Activated naive CD8-positive, alpha-beta T cell (primary cell): ENCODE results near the gene LAMB4.

Source experiments
- H3K27ac Mint-ChIP-seq: one replicate; pipeline ENCODE4 v1.8.0; 2021; ENCODE audit warnings: mixed read lengths
- H3K27me3 Mint-ChIP-seq: one replicate; pipeline ENCODE4 v1.8.0; 2021; ENCODE audit warnings: mixed read lengths
- H3K36me3 Mint-ChIP-seq: one replicate; pipeline ENCODE4 v1.8.0; 2021; ENCODE audit warnings: mixed read lengths
- H3K4me1 Mint-ChIP-seq: one replicate; pipeline ENCODE4 v1.8.0; 2021; ENCODE audit warnings: low read depth, mixed read lengths
- H3K4me3 Mint-ChIP-seq: one replicate; pipeline ENCODE4 v1.8.0; 2021; ENCODE audit warnings: mild to moderate bottlenecking, mixed read lengths
- H3K9me3 Mint-ChIP-seq: one replicate; pipeline ENCODE4 v1.8.0; 2021; ENCODE audit warnings: low read depth, mixed read lengths

LAMB4 gene

DNA sequence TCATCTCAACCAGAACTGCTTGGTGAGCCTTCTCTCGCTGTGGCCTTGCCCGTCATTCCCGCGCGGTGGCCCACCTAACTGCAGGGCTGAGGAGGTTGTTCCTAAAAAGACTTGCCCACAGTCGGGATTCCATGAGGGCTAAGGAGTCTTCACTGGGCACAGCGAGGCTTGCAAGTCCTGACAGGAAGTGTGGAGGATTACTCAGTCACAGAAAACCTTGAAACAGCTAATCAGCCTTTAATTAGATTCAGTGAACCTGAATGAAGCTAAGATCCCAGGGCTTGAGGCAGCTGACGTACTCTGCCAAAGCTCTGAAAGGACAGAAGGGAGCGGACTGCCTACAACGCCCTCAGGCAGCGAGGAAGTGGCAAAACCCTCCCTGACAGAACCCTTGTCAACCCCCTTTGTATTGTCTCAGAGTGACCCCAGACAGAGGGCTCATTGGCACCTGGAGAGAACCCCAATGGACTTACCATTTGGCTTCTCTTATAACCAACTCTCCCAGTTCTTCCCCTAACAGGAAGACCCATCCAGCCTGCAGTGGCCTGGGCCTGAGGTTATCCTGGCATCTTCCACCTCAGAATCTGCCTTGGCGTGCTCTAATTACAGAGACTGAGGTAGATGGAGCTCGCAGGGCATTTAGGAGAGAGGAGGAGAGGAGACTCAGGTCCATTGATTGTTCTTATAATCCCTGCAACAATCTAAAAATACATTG, 2.5 kb upstream of the LAMB4 start:
- H3K4me1 Mint-ChIP-seq: peaks cover 18% of the 10 kb centered on the region
- H3K4me3 Mint-ChIP-seq: no peak overlapping the region
- H3K27ac Mint-ChIP-seq: no peak overlapping the region
- no peaks in the 10 kb centered on the region for H3K9me3 Mint-ChIP-seq
- H3K27me3 Mint-ChIP-seq: no peaks in the 10 kb centered on the region
- H3K36me3 Mint-ChIP-seq: no peaks in the 10 kb centered on the region

DNA sequence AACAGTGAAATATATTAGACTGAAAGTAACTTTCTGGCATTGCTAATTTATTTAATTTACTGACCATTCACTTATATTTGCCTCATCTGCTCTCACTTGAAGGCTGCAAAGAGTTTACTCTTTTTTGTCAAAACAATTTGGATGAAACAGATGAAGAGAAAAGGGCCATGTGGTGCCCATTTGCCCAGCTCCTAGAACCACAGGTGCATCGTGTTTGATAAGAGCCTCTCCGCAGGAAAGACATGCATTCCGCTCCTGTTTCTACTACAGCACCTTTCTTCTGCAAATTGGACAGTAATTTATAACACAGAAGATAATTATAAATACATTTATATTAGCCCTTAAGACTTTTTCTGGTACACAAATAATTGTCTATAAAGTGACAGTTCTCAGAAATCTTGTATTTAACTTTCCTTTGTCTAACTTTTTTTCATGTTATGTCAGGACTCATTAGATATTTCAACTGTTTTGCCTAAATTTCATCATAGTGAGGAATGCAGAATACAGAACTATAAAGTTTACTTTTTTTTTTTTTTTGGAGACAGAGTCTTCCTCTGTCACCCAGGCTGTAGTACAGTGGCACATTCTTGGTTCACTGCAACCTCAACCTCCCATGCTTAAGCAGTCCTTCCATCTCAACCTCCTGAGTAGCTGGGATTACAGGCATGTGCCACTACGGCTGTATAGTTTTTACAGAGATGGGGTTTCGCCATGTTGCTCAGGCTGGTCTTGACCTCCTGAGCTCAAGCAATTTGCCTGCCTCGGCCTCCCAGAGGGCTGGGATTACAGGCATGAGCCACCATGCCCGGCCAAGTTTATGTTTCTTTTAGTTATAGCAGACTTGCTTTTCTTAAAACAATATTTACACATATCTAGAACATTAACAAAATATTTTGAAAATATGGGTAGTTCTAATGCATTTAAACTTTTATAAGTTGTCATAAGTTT, 869 bp downstream of the LAMB4 start:
- no peaks in the 10 kb centered on the region for H3K36me3 Mint-ChIP-seq
- no peaks in the 10 kb centered on the region for H3K27me3 Mint-ChIP-seq
- no peaks in the 10 kb centered on the region for H3K4me1 Mint-ChIP-seq

DNA sequence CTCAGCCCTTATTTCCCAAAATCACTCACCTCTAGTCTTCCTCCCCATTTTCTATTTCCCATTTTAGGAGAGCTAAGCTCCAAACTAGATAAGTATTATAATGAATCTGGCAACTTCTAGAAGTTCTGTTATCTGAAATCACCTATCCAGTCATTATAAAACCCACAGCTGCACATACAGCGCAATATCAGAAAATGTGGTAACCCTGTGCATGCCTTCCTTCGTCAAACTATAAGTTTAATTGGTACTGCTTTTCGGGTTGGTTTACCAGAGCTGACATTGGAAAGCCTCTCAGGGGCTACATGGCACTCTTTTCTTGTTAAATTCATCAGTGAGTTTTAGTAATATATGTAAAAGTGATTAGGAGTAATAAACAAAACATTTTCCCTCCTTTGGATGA, 1.6 kb downstream of the LAMB4 start:
- H3K4me1 Mint-ChIP-seq: no peaks in the 10 kb centered on the region
- H3K27ac Mint-ChIP-seq: no peak overlapping the region
- H3K4me3 Mint-ChIP-seq: no peak overlapping the region
- no peaks in the 10 kb centered on the region for H3K36me3 Mint-ChIP-seq
- no peaks in the 10 kb centered on the region for H3K27me3 Mint-ChIP-seq
- H3K9me3 Mint-ChIP-seq: no peaks in the 10 kb centered on the region

More for the DNA sequence above, 869 bp downstream of the LAMB4 start:
- no peak overlapping the region for H3K27ac Mint-ChIP-seq
- no peaks in the 10 kb centered on the region for H3K9me3 Mint-ChIP-seq
- no peak overlapping the region for H3K4me3 Mint-ChIP-seq

DNA sequence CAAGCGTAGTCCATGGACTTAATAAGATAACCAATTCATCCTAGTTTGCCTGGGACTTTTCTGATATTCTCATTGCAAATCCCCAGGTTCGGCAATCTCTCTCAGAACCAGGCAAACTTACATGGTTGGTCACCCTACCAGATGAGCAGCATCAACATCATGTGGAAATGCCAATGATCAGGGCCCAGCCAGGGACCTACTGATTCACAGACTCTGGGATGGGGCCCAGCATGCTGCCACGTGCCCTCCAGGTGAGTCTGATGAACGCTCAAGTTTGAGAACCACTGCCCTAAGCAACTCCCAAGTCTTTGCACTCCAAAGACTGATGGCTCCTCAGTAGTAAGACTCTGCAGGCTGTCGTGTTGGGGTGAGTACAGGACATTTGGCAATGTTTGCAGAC, 2.7 kb downstream of the LAMB4 start:
- Mint-ChIP-seq H3K9me3 (no peaks in the 10 kb centered on the region), H3K27ac (no peak overlapping the region), H3K27me3 (no peaks in the 10 kb centered on the region), H3K36me3 (no peaks in the 10 kb centered on the region), H3K4me3 (no peak overlapping the region), H3K4me1 (no peaks in the 10 kb centered on the region)

DNA sequence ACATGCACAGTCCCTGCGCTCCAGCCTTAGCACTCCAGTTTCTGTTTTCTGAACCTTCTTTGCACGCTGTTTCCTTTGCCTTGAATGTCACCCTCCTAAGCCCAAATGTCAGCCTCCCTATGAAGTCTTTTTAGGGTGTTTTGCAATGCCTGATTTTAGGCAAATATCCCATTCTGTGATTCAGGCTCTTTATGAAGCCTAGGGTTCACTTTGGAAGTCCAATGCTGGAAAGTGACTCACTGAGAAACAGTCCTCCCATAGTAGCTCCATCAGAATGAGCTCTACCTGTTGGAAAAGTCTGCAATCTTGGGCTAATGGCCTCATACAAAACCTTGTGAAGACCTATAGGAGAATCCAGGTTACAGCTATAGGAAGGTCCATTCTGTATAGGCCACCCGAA, 5.3 kb downstream of the LAMB4 start:
- no peaks in the 10 kb centered on the region for H3K4me1 Mint-ChIP-seq
- no peak overlapping the region for H3K4me3 Mint-ChIP-seq
- no peaks in the 10 kb centered on the region for H3K36me3 Mint-ChIP-seq
- H3K27me3 Mint-ChIP-seq: no peaks in the 10 kb centered on the region
- H3K27ac Mint-ChIP-seq: no peak overlapping the region
- no peaks in the 10 kb centered on the region for H3K9me3 Mint-ChIP-seq

DNA sequence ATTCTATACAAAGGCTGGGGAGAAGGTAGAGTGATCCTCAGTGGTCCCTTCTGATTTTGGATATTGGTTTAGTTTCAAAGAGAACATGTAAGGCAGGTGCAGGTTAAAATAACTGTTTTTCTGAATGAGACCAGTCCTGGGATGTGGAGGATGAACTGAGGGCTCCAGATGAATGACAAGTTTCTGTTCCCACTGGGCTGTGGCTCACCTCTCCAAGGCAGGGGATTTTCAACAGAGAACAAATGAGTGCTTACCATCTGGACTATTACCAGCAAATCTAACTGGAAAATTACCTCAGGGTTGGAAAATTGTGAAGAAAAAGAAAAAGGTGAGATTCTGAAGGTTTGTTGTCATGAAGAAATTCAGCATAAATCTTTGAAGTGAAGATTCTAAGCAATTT, 8.0 kb downstream of the LAMB4 start:
- Mint-ChIP-seq H3K4me3 (no peak overlapping the region), H3K36me3 (no peaks in the 10 kb centered on the region), H3K27ac (no peak overlapping the region), H3K9me3 (no peaks in the 10 kb centered on the region), H3K4me1 (no peaks in the 10 kb centered on the region), H3K27me3 (no peaks in the 10 kb centered on the region)

DNA sequence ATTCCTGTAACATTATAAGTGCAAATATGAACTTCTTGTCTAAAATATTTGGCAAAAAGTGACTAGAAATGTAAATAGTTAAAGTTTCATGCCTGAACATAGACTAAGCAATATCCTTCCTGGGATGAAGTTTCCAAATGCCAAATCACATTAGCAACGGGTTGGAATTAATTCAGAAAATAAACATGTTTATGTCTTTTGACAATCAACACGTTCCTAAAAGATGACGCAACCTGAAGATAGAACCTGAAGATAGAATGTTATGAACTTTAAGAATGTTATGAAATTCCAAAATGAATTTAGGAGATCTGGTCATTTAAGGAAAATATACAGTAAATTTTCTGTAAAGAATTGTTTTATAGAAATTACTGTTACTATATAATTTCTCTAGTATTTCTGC, 9.2 kb downstream of the LAMB4 start:
- no peaks in the 10 kb centered on the region for H3K9me3 Mint-ChIP-seq
- H3K4me1 Mint-ChIP-seq: no peaks in the 10 kb centered on the region
- H3K27ac Mint-ChIP-seq: no peak overlapping the region
- H3K4me3 Mint-ChIP-seq: no peak overlapping the region
- H3K27me3 Mint-ChIP-seq: no peaks in the 10 kb centered on the region
- no peaks in the 10 kb centered on the region for H3K36me3 Mint-ChIP-seq

DNA sequence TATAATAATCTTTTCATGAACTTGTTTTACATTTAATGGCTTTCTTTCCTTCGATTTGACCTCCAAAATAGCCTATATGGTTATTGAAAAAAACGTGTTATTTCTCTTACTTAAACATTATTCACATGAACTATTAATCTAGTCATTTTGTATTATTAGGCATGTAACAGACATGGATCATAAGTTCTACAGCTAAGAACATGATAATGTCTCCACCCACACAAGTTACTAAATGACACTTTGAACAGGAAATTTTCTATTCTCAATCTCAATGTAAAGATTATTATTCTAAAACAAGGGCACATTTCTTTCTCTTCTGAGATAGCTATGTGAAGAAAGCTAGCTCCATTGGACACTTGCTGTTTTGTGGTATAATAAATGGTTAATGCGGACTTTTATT, 10.0 kb downstream of the LAMB4 start:
- Mint-ChIP-seq H3K36me3 (no peaks in the 10 kb centered on the region), H3K27ac (no peak overlapping the region), H3K4me1 (no peaks in the 10 kb centered on the region), H3K27me3 (no peaks in the 10 kb centered on the region), H3K4me3 (no peak overlapping the region), H3K9me3 (no peaks in the 10 kb centered on the region)

DNA sequence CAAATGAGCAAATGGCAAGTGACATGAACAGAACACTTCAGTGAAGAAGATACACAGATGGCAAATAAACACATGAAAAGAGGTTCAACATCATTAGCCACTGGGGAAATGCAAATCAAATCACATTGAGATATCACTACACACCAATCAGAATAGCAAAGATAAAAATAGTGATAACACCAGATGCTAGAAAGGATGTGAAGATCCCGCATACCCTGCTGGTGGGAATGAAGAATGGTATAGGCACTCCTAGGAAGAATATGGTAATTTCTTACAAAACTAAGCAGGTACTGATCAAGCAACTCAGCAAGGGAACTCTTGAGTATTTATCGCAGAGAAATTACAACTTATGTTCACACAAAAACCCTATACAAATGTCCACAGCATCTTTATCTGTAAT, 11.2 kb downstream of the LAMB4 start:
- no peak overlapping the region for H3K27ac Mint-ChIP-seq
- no peaks in the 10 kb centered on the region for H3K9me3 Mint-ChIP-seq
- no peak overlapping the region for H3K4me3 Mint-ChIP-seq
- no peaks in the 10 kb centered on the region for H3K36me3 Mint-ChIP-seq
- H3K4me1 Mint-ChIP-seq: no peaks in the 10 kb centered on the region
- H3K27me3 Mint-ChIP-seq: no peaks in the 10 kb centered on the region

DNA sequence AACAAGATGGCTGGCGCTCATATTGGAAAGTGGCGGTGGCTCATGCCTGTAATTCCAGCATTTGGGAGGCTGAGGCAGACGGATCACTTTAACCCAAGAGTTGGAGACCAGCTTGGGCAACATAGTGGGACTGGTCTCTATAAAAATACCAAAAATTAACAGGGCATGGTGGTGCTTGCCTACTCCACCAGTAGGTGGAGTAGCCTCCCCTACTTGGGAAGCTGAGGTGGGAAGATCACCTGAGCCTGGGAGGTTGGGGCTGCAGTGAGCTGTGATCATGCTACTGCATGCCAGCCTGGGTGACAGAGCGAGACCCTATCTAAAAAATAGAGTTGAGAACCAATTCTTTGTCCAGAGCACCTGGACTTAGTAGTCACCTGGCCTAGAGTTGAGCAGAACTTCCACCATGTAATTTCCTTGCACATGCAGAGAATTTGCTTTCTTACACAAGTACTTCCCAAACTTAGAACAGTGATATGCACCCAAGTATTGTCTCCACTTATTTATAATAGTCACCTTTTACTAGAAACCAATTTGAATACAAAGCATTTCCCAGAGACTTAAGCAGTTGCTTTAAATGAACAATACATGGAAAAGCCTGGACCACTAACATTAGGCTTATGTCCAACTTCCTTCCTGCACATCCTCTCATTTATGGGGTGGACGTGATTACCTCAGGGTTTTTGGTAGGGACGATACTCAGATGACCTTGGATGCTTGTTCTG, 15.9 kb downstream of the LAMB4 start:
- H3K36me3 Mint-ChIP-seq: no peaks in the 10 kb centered on the region
- no peak overlapping the region for H3K4me3 Mint-ChIP-seq
- no peak overlapping the region for H3K27ac Mint-ChIP-seq
- H3K27me3 Mint-ChIP-seq: no peaks in the 10 kb centered on the region
- H3K9me3 Mint-ChIP-seq: no peaks in the 10 kb centered on the region
- H3K4me1 Mint-ChIP-seq: no peaks in the 10 kb centered on the region

DNA sequence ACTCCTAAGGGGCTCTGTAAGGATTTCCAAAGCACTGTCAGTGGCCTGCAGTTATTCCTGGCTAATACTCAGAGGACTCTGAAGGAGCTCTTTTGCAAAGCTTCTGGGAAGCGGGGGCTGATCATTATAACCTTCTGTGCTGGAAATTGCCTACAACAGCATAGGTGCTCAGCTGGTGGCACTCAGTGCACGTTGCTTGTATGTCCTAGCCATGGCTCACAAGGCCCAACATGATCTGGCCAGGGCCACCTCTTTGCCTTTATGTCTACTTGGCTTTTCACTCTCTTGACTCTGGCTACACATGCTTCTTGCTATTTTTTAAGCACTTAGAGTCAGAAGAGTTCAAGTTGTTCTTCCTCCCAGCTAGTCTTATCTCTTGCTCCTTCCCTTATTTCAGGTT, 17.5 kb downstream of the LAMB4 start:
- Mint-ChIP-seq H3K4me1 (no peaks in the 10 kb centered on the region), H3K36me3 (no peaks in the 10 kb centered on the region), H3K27ac (no peak overlapping the region), H3K4me3 (no peak overlapping the region), H3K27me3 (no peaks in the 10 kb centered on the region), H3K9me3 (no peaks in the 10 kb centered on the region)

DNA sequence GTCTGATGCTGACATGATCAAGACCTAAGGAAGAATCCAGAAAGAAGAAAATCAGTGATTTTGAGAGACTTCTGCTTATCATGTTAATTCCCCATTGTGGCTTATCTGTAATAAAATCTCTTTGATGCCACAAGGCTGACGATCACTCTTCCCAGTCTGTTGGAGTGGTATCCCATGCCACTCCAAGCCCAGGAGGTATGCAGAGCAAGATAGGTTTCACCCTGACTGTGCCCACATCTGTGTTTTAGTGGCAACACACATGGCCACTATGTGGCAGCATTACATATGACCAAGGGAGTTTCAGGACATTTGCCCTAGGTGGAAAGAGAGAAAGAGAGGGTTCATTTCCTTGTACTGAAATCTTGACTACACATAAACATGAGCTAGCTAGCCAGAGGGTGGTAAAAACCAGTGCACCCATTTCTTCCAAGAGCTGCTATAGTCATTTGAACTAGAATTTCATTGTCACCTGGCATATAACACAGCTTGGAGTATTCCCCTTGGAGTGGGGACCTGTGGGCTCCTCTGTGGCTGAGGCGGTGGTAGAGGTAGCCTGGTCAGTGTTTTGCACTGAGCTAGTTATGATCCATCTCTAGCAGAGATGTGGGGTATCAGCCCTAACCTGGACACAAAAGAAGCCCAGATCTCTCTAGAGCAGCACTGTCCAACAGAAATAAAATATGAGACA, 20.8 kb downstream of the LAMB4 start:
- no peaks in the 10 kb centered on the region for H3K4me1 Mint-ChIP-seq
- no peaks in the 10 kb centered on the region for H3K36me3 Mint-ChIP-seq
- H3K4me3 Mint-ChIP-seq: no peak overlapping the region
- H3K9me3 Mint-ChIP-seq: no peaks in the 10 kb centered on the region
- no peaks in the 10 kb centered on the region for H3K27me3 Mint-ChIP-seq
- no peak overlapping the region for H3K27ac Mint-ChIP-seq

DNA sequence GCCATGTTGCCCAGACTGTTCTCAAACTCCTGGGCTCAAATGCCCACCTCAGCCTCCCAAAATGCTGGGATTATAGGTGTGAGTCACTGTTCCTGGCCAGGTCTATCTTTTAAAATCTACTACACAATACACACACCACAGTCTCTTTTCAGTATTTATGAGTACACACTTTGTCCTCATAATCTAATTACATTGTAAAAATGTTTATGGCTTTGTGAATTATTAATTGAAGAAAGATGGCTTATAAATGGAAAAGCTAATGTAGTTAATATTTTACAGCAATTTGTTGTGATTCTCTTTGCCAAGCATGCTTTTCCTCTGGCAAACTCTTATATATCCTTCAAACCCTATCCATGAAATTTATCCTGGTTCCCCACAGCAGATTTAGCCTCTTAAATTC, 22.0 kb downstream of the LAMB4 start:
- Mint-ChIP-seq H3K36me3 (no peaks in the 10 kb centered on the region), H3K4me1 (no peaks in the 10 kb centered on the region), H3K9me3 (no peaks in the 10 kb centered on the region), H3K27me3 (no peaks in the 10 kb centered on the region), H3K4me3 (no peak overlapping the region), H3K27ac (no peak overlapping the region)

DNA sequence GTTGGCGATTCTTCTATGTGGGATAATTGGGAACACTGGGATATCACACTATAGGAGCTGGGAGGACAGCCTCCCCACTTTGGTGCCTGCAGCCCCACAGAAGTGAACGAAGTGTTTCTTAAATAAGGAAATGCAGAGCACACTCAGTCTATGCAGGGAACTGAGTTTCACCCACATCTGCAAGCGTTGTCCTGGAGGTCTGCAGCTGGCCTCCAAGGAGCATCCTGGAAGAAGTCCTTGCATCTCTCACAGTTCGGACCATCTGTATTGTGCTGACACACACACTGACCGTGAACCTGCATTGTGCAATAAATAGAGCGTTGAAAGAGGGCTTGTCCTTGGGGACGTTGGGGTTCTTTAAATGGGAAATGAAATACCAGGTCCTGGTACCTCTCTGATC, 25.8 kb downstream of the LAMB4 start:
- Mint-ChIP-seq H3K9me3 (no peaks in the 10 kb centered on the region), H3K27ac (no peak overlapping the region), H3K4me3 (no peak overlapping the region), H3K4me1 (no peaks in the 10 kb centered on the region), H3K27me3 (no peaks in the 10 kb centered on the region), H3K36me3 (no peaks in the 10 kb centered on the region)
